Mesenchymal stem cell (in vitro differentiated cells and primary cell): ENCODE measurements around the gene FOXD4L3.
"Not testable (repeated sequence)": the region's sequence is repeated elsewhere in the genome, so short reads cannot be mapped to it uniquely, and the experiment has no call there.

Source experiments
- DNase-seq: peaks from one replicate; pipeline ENCODE4 v3.0.0-alpha.2; 2013
- H2AFZ ChIP-seq: one replicate; pipeline ENCODE4 v1.6.1; 2013; ENCODE audit warnings: low read depth, mild to moderate bottlenecking, control low read depth, inconsistent platforms, low read length, moderate library complexity
- H2AK5ac ChIP-seq: 2 replicates; pipeline ENCODE4 v1.6.1; 2013; ENCODE audit warnings: low read length, moderate library complexity, mild to moderate bottlenecking, inconsistent platforms; ENCODE audit not compliant: severe bottlenecking
- H2BK120ac ChIP-seq: one replicate; pipeline ENCODE4 v1.6.1; 2013; ENCODE audit warnings: low read depth, mild to moderate bottlenecking, inconsistent platforms, low read length, moderate library complexity
- H2BK12ac ChIP-seq, 2 experiments: one replicate each; pipeline ENCODE4 v1.6.1; 2013; ENCODE audit warnings: inconsistent platforms in 2 of 2, low read length in 2 of 2, mild to moderate bottlenecking in 2 of 2, moderate library complexity in 2 of 2, control low read depth in 1 of 2
- H2BK15ac ChIP-seq: one replicate; pipeline ENCODE4 v1.6.1; 2013; ENCODE audit warnings: mild to moderate bottlenecking, low read depth, inconsistent platforms; ENCODE audit not compliant: poor library complexity, severe bottlenecking
- H2BK5ac ChIP-seq: 2 replicates; pipeline ENCODE4 v1.6.1; 2013; ENCODE audit warnings: low read depth, mild to moderate bottlenecking, low read length, control low read depth, inconsistent platforms; ENCODE audit not compliant: poor library complexity, severe bottlenecking
- H3K14ac ChIP-seq, 2 experiments: one replicate each; pipeline ENCODE4 v1.6.1; 2013; ENCODE audit warnings: inconsistent platforms in 2 of 2, low read length in 2 of 2, control low read depth in 1 of 2, mild to moderate bottlenecking in 1 of 2, moderate library complexity in 1 of 2
- H3K18ac ChIP-seq, 2 experiments: one replicate each; pipeline ENCODE4 v1.6.1; 2013; ENCODE audit warnings: inconsistent platforms in 2 of 2, low read length in 2 of 2, control low read depth in 1 of 2, low read depth in 1 of 2, mild to moderate bottlenecking in 1 of 2
- H3K23ac ChIP-seq, 2 experiments: one replicate each; pipeline ENCODE4 v1.6.1; 2013; ENCODE audit warnings: inconsistent platforms in 2 of 2, low read length in 2 of 2, mild to moderate bottlenecking in 2 of 2, moderate library complexity in 2 of 2, control low read depth in 1 of 2
- H3K27ac ChIP-seq: 2 replicates; pipeline ENCODE4 v1.5.1; 2013; ENCODE audit warnings: mild to moderate bottlenecking, moderate library complexity, low read length, control low read depth, inconsistent platforms; ENCODE audit not compliant: poor library complexity, severe bottlenecking
- H3K27me3 ChIP-seq, 2 experiments: 2 replicates each; pipeline versions ENCODE4 v1.6.1 to v1.7.0; 2013; ENCODE audit warnings: low read length in 2 of 2, mild to moderate bottlenecking in 2 of 2, moderate library complexity in 2 of 2, control low read depth in 1 of 2, inconsistent platforms in 1 of 2; ENCODE audit not compliant: control insufficient read depth in 1 of 2, insufficient read depth in 1 of 2
- H3K36me3 ChIP-seq, 2 experiments: 2 replicates each; pipeline versions ENCODE4 v1.6.1 to v1.7.0; 2013; ENCODE audit warnings: low read length in 2 of 2, control low read depth in 1 of 2, inconsistent platforms in 1 of 2, low read depth in 1 of 2, mild to moderate bottlenecking in 1 of 2; ENCODE audit not compliant: insufficient read depth in 2 of 2, control insufficient read depth in 1 of 2
- H3K4ac ChIP-seq, 2 experiments: one replicate each; pipeline ENCODE4 v1.6.1; 2013; ENCODE audit warnings: inconsistent platforms in 2 of 2, low read length in 2 of 2, mild to moderate bottlenecking in 2 of 2, moderate library complexity in 2 of 2, control low read depth in 1 of 2, low read depth in 1 of 2
- H3K4me1 ChIP-seq: 2 replicates; pipeline ENCODE4 v1.6.1; 2013; ENCODE audit warnings: low read depth, low read length, control low read depth; ENCODE audit not compliant: control insufficient read depth, insufficient read depth
- H3K4me2 ChIP-seq: 2 replicates; pipeline ENCODE4 v1.6.1; 2013; ENCODE audit warnings: low read length, mild to moderate bottlenecking, inconsistent platforms; ENCODE audit not compliant: poor library complexity, severe bottlenecking
- H3K4me3 ChIP-seq, 2 experiments: 2 replicates each; pipeline versions ENCODE4 v1.5.1 to v1.7.0; 2013; ENCODE audit warnings: low read length in 2 of 2, mild to moderate bottlenecking in 2 of 2, control low read depth in 1 of 2, low read depth in 1 of 2; ENCODE audit not compliant: insufficient read depth in 1 of 2
- H3K79me1 ChIP-seq: replicated peaks from 2 replicates; pipeline ENCODE4 v1.6.1; 2013; ENCODE audit warnings: mild to moderate bottlenecking, control low read depth, low read length, inconsistent platforms; ENCODE audit not compliant: poor library complexity, severe bottlenecking
- H3K9ac ChIP-seq: 2 replicates; pipeline ENCODE4 v1.7.0; 2013; ENCODE audit warnings: mild to moderate bottlenecking, low read length, moderate library complexity
- H3K9me3 ChIP-seq: 2 replicates; pipeline ENCODE4 v1.7.0; 2013; ENCODE audit warnings: mild to moderate bottlenecking, low read length; ENCODE audit not compliant: control insufficient read depth
- H4K8ac ChIP-seq: one replicate; pipeline ENCODE4 v1.6.1; 2013; ENCODE audit warnings: inconsistent platforms, mild to moderate bottlenecking, low read length, moderate library complexity
- H4K91ac ChIP-seq: one replicate; pipeline ENCODE4 v1.6.1; 2013; ENCODE audit warnings: mild to moderate bottlenecking, low read length, inconsistent platforms
- WGBS: methylation state at CpG from one replicate; pipeline ENCODE4 v1.1.7; 2013; ENCODE audit warnings: mixed read lengths; 5-methylcytosine and 5-hydroxymethylcytosine counted together

FOXD4L3 gene

DNA sequence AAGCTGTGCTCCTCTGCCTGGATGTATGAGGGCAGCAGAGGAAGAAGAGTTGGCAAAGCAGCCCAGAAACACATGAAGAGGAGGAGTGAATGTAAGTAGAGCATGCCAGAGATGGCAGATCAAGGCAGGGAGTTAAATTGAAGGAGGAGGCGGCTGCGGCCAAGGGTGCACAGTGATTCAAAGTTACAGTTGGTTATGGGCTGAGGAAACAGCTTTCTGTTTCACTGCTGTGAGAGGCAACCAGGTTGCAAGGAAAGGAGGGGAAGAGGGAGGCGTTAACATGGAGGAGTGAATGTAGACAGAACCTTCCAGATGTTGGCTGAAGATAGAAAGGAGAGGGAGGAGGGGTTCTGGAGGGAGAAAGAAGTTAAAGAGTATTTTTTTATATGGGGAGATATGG is 33.3 kb downstream of the FOXD4L3 start:
- H3K4me1 ChIP-seq, H3K27me3 ChIP-seq, H3K79me1 ChIP-seq, H2BK120ac ChIP-seq, H2BK5ac ChIP-seq, H4K91ac ChIP-seq, H2AFZ ChIP-seq, H3K27ac ChIP-seq, H4K8ac ChIP-seq, H3K36me3 ChIP-seq, H3K9ac ChIP-seq, H3K9me3 ChIP-seq, H3K4me2 ChIP-seq, H3K18ac ChIP-seq, DNase-seq, H3K4ac ChIP-seq, H2BK12ac ChIP-seq, H3K23ac ChIP-seq, H2BK15ac ChIP-seq, H3K14ac ChIP-seq, H2AK5ac ChIP-seq, H3K4me3 ChIP-seq: not testable (repeated sequence)
- no CpG with 5 or more reads among the region's 3 CpGs for WGBS

DNA sequence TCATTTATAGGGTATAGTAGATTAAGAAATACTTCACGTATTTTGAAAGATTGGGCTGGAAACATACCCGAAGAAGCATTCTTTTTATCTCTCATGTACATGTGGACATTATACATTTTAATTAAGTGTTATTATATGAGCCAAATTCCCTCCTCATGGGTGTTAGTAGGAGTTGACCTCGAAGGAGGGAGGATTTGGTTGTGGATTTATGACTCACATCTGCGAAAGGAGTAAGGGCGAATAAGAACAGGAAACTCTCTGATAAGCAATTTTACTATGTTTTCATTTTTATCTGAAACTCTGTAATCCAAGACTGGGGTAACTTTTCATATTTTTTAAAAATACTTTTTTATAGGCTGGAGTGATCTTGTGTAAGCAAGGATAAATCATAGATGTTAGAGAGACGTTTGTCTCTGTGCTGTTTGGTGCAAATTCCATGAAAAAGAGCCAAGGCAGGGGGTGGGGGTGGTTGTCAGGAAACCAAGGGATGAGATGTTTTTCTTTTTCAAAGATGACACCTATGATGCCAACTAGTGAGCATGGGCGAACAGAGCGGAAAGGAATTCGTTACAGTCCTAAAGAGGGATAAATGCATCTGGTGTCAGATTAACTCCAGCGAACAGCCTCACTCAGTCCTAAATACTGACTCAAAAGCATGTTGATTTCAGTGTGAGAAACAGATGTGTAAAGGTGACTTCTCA is 34.1 kb downstream of the FOXD4L3 start:
- H3K4ac ChIP-seq, H3K36me3 ChIP-seq, H2AFZ ChIP-seq, H4K8ac ChIP-seq, H2BK120ac ChIP-seq, H3K27me3 ChIP-seq, DNase-seq, H3K9me3 ChIP-seq, H3K79me1 ChIP-seq, H2BK15ac ChIP-seq, H3K9ac ChIP-seq, H3K4me2 ChIP-seq, H3K27ac ChIP-seq, H2BK5ac ChIP-seq, H3K4me3 ChIP-seq, H3K18ac ChIP-seq, H4K91ac ChIP-seq, H2AK5ac ChIP-seq, H3K4me1 ChIP-seq, H3K14ac ChIP-seq, H3K23ac ChIP-seq, H2BK12ac ChIP-seq: not testable (repeated sequence)
- WGBS: no CpG with 5 or more reads among the region's 10 CpGs

DNA sequence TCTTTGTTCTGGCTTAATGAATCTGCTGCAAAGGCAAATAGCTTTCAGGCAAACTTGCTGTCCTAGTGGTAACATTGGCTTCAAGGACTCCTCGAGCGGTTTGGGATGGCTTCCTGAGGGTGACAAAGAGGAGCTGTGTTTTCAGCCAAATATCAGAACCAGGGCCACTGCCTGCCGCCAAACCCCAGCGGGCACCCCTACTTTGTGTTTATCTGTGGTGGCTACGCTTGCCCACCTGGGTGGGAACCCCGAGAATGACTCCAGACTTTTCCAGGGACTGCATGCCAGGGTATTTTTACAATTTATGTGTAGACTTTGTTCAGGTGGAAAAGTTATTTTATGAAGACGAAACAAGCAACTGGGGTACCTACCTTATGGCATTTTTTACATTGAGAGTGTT is 35.3 kb downstream of the FOXD4L3 start:
- H3K9me3 ChIP-seq, H2BK120ac ChIP-seq, H2BK15ac ChIP-seq, H2AFZ ChIP-seq, H3K27ac ChIP-seq, H3K79me1 ChIP-seq, H4K91ac ChIP-seq, DNase-seq, H2AK5ac ChIP-seq, H3K23ac ChIP-seq, H2BK12ac ChIP-seq, H3K4me3 ChIP-seq, H3K27me3 ChIP-seq, H3K4me2 ChIP-seq, H3K14ac ChIP-seq, H3K4ac ChIP-seq, H3K18ac ChIP-seq, H3K36me3 ChIP-seq, H3K4me1 ChIP-seq, H3K9ac ChIP-seq, H4K8ac ChIP-seq, H2BK5ac ChIP-seq: not testable (repeated sequence)
- WGBS: 75% methylated on average over 6 of the region's 7 CpGs

DNA sequence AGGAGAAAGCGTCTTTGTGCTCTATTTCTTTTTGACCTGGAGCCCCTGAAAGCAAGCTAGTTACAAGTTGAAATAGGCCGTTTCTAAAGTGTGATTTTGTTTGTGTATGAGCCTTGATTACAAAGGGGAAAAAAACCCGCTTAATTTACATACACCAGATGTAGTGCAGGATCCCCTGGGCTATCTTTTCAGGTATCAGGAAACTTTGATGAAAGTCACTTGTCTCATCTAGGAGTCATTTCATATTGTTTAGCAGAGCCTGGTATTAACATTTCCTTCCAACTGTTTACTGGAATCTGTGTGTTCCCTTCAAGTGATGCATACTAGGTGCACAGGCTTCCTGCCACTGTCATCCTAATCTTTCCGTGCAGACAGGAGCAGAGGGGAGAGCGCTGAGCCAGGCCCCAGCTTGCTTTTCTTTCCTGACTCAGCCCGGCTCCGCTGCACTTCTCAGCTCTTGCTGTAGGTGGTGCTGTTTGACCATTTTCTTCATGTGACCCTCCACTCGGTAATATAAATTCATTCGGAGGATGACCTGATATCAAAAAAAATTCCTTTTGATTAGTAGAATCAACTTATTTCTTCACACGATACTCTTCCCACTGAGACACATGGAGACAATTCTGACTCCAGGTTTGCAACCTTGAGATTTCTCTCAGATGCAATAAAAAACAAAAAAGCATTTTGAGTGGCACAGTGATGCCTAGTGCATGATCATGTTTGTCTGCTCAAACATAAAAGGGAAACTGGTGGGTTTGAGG is 39.8 kb downstream of the FOXD4L3 start:
- not testable (repeated sequence) for H3K18ac ChIP-seq, H2AFZ ChIP-seq, H2BK12ac ChIP-seq, H2BK5ac ChIP-seq, H3K27me3 ChIP-seq, H3K27ac ChIP-seq, H2BK120ac ChIP-seq, H3K9me3 ChIP-seq, H3K79me1 ChIP-seq, H3K23ac ChIP-seq, H3K4ac ChIP-seq, H2AK5ac ChIP-seq, DNase-seq, H3K4me1 ChIP-seq, H3K36me3 ChIP-seq, H3K9ac ChIP-seq, H3K4me2 ChIP-seq, H3K4me3 ChIP-seq, H3K14ac ChIP-seq, H4K91ac ChIP-seq, H4K8ac ChIP-seq, H2BK15ac ChIP-seq
- no CpG with 5 or more reads among the region's 10 CpGs for WGBS
